Astrocyte (in vitro differentiated cells and primary cell): ENCODE results near the gene SETD1B. TPM values are rescaled to one million over a fixed set of nuclear protein-coding genes. Genes with fewer than 3 reads are reported as not detected.

Source experiments
- DNase-seq: peaks from one replicate; pipeline ENCODE4 v3.0.0-alpha.2; 2010; ENCODE audit warnings: low read depth
- FAIRE-seq: peaks from 2 replicates; lab custom pipeline; 2011; peaks lifted over from hg19 to GRCh38; lab: Jason Lieb, UNC
- H2AFZ ChIP-seq: 2 replicates; pipeline ENCODE4 v1.6.0; 2012; ENCODE audit warnings: low read depth, low read length, inconsistent platforms
- H3K27ac ChIP-seq: 2 replicates; pipeline ENCODE4 v1.5.1; 2011; ENCODE audit warnings: low read depth, low read length, inconsistent platforms
- H3K27me3 ChIP-seq: 2 replicates; pipeline ENCODE4 v1.6.0; 2011; ENCODE audit warnings: low read length, inconsistent platforms; ENCODE audit not compliant: insufficient read depth
- H3K36me3 ChIP-seq: 2 replicates; pipeline ENCODE4 v1.5.1; 2011; ENCODE audit warnings: low read length, inconsistent platforms; ENCODE audit not compliant: insufficient read depth
- H3K4me1 ChIP-seq: 2 replicates; pipeline ENCODE4 v1.5.1; 2011; ENCODE audit warnings: low read length, inconsistent platforms; ENCODE audit not compliant: insufficient read depth
- H3K4me2 ChIP-seq: 2 replicates; pipeline ENCODE4 v1.6.0; 2012; ENCODE audit warnings: low read length, inconsistent platforms
- H3K4me3 ChIP-seq: 2 replicates; pipeline ENCODE4 v1.5.1; 2011; ENCODE audit warnings: low read depth, mild to moderate bottlenecking, low read length, inconsistent platforms; ENCODE audit not compliant: insufficient read depth
- H3K79me2 ChIP-seq: 2 replicates; pipeline ENCODE4 v1.6.0; 2012; ENCODE audit warnings: mild to moderate bottlenecking, low read length, inconsistent platforms; ENCODE audit not compliant: insufficient read depth
- H3K9ac ChIP-seq: 2 replicates; pipeline ENCODE4 v1.6.0; 2012; ENCODE audit warnings: mild to moderate bottlenecking, low read length, inconsistent platforms
- H3K9me3 ChIP-seq: 2 replicates; pipeline ENCODE4 v1.5.1; 2012; ENCODE audit warnings: low read depth, mild to moderate bottlenecking, low read length, inconsistent platforms; ENCODE audit not compliant: insufficient read depth
- H4K20me1 ChIP-seq: 2 replicates; pipeline ENCODE4 v1.6.0; 2012; ENCODE audit warnings: low read length, inconsistent platforms; ENCODE audit not compliant: insufficient read depth
- H3K27ac Mint-ChIP-seq: one replicate; pipeline ENCODE4 v1.8.0; 2021; ENCODE audit warnings: mild to moderate bottlenecking, mixed read lengths; ENCODE audit not compliant: unreplicated experiment
- H3K27me3 Mint-ChIP-seq: one replicate; pipeline ENCODE4 v1.8.0; 2021; ENCODE audit warnings: low read depth, mixed read lengths; ENCODE audit not compliant: unreplicated experiment
- H3K36me3 Mint-ChIP-seq: one replicate; pipeline ENCODE4 v1.8.0; 2021; ENCODE audit warnings: low read depth, mixed read lengths; ENCODE audit not compliant: unreplicated experiment
- H3K4me1 Mint-ChIP-seq: one replicate; pipeline ENCODE4 v1.8.0; 2021; ENCODE audit warnings: low read depth, mixed read lengths; ENCODE audit not compliant: unreplicated experiment
- H3K4me3 Mint-ChIP-seq: one replicate; pipeline ENCODE4 v1.8.0; 2021; ENCODE audit warnings: mild to moderate bottlenecking, moderate library complexity, mixed read lengths; ENCODE audit not compliant: unreplicated experiment
- H3K9me3 Mint-ChIP-seq: one replicate; pipeline ENCODE4 v1.8.0; 2021; ENCODE audit warnings: mild to moderate bottlenecking, mixed read lengths; ENCODE audit not compliant: unreplicated experiment
- EZH2 ChIP-seq: IDR thresholded peaks from 2 replicates; pipeline ENCODE4 v1.6.1; 2012; ENCODE audit warnings: mild to moderate bottlenecking, low read length, inconsistent platforms; ENCODE audit not compliant: insufficient read depth
- total RNA-seq: library from RNA; stranded (reverse); gene quantifications from 2 replicates; pipeline ENCODE4 v1.2.1, GENCODE V29; 2021
- TF ChIP-seq, protein P1 (sequence below): IDR thresholded peaks from 2 replicates; pipeline ENCODE4 v1.5.1; 2011; ENCODE audit warnings: low read depth, mild to moderate bottlenecking, inconsistent platforms, low read length, moderate library complexity; ENCODE audit not compliant: insufficient read depth

Gene SETD1B
- total RNA-seq, 1 donor from 2014 or later, result 24.0 TPM

DNA sequence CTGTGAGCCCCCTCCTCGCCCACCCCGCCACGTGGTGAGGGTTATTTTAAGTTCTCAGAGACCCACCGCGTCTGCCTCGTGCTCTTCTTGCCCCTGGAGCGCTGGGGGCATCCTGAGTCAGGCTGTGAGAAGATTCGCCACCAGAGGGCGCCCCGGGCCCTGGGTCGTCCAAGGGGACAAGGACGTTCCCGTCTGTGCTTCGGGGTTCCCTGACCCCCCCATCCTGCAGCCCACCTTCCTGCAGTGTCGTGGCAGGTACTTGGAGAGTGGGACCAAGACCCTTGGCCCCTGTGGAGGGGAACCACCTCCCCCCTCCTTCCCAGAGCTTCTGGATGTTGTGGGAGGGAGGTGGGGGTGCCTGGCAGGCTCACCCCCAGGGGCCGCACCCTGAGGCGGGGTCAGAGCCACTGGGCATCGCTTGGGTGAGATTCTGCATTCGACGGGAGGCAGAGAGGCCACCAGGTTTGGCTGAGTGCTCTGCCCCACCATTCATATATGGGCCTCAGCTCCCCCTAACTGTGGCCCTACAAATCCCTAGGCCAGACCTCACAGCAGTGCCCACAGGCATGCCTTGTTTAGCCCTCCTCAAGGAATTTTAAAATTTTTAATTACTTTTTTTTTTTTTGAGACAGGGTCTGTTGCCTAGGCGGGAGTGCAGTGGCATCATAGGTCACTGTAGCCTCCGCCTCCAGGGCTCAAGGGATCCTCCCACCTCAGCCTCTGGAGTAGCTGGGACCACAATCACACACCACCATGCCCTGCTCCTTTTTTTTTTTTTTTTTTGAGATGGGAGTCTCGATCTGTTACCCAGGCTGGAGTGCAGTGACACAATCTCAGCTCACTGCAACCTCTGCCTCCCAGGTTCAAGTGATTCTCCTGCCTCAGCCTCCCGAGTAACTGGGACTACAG lies 27.4 kb upstream of the SETD1B start:
- FAIRE-seq (no peak), DNase-seq (no peak)
- no peak overlapping the region for H3K4me2 ChIP-seq
- Mint-ChIP-seq H3K4me1 (peaks cover 20% of the 10 kb centered on the region), H3K9me3 (no peaks in the 10 kb centered on the region), H3K4me3 (no peak overlapping the region), H3K27ac (no peak overlapping the region), H3K36me3 (no peaks in the 10 kb centered on the region), H3K27me3 (no peaks in the 10 kb centered on the region)
- H3K79me2 ChIP-seq, result no peaks in the 10 kb centered on the region
- H3K27me3 ChIP-seq, result no peaks in the 10 kb centered on the region
- no peaks in the 10 kb centered on the region for H3K9me3 ChIP-seq
- no peak overlapping the region for H3K4me3 ChIP-seq
- H3K4me1 ChIP-seq, result peaks cover 2% of the 10 kb centered on the region
- peaks cover 4% of the 10 kb centered on the region for H3K36me3 ChIP-seq
- H3K9ac ChIP-seq, result no peak overlapping the region
- no peaks in the 10 kb centered on the region for H4K20me1 ChIP-seq
- H2AFZ ChIP-seq, result no peak overlapping the region
- H3K27ac ChIP-seq, result no peak overlapping the region
- TF ChIP-seq EZH2, result no peak
- TF ChIP-seq, protein P1, sequence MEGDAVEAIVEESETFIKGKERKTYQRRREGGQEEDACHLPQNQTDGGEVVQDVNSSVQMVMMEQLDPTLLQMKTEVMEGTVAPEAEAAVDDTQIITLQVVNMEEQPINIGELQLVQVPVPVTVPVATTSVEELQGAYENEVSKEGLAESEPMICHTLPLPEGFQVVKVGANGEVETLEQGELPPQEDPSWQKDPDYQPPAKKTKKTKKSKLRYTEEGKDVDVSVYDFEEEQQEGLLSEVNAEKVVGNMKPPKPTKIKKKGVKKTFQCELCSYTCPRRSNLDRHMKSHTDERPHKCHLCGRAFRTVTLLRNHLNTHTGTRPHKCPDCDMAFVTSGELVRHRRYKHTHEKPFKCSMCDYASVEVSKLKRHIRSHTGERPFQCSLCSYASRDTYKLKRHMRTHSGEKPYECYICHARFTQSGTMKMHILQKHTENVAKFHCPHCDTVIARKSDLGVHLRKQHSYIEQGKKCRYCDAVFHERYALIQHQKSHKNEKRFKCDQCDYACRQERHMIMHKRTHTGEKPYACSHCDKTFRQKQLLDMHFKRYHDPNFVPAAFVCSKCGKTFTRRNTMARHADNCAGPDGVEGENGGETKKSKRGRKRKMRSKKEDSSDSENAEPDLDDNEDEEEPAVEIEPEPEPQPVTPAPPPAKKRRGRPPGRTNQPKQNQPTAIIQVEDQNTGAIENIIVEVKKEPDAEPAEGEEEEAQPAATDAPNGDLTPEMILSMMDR, result peak; percentile 56

DNA sequence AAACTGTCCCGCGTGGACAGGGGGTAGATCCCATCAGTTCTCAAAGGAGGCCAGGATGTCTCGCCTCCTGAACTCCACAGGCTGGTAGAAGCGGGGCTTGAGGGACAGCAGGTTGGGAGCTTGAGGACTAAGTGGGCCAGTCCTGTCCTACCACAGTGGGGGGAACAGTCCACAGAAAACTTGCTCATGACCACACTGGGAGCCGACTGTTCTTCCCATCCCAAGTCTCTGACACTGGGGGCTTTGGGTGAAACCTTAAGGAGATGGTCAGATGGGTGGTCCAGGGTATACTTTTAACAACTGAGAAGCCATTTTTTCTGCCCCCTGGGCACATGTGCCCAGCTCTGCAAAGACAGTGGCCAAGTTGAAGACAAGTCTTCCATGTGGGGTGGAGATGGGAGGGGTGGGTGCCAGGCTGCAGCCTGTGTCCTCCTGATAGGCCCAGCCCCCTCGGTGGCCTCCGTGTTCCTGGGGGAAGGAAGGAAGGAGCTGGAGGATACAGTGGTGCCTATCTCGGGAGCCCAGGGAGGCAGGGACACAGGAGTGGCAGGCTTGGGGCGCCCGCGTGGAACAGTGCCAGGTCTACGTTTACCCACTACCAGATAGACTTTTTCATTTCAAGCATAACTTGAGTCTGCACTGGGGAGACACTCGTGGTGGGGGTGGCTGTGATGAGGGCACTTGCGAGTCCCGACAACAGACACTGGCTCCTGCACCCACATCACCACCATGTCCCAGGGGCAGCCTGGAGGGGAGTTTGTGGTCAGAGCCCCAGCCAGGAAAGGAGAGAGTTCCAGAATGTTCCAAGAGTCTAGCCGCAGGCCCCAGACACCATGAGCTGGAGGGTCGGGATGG lies 25.0 kb upstream of the SETD1B start:
- H4K20me1 ChIP-seq, result peaks cover 5% of the 10 kb centered on the region
- peaks cover 6% of the 10 kb centered on the region for H3K36me3 Mint-ChIP-seq
- peak overlapping the region; percentile 62 for H3K27ac Mint-ChIP-seq
- H3K4me3 Mint-ChIP-seq, result no peak overlapping the region
- no peaks in the 10 kb centered on the region for H3K27me3 Mint-ChIP-seq
- no peaks in the 10 kb centered on the region for H3K9me3 ChIP-seq
- peaks cover 4% of the 10 kb centered on the region for H3K36me3 ChIP-seq
- H3K9ac ChIP-seq, result no peak overlapping the region
- no peaks in the 10 kb centered on the region for H3K27me3 ChIP-seq
- FAIRE-seq (no peak), DNase-seq (no peak)
- H3K4me3 ChIP-seq, result no peak overlapping the region
- no peaks in the 10 kb centered on the region for H3K9me3 Mint-ChIP-seq
- H3K4me2 ChIP-seq, result no peak overlapping the region
- TF ChIP-seq, protein P1, result no peak
- no peak for TF ChIP-seq EZH2
- no peak overlapping the region for H2AFZ ChIP-seq
- H3K4me1 Mint-ChIP-seq, result peaks cover 28% of the 10 kb centered on the region
- H3K79me2 ChIP-seq, result no peaks in the 10 kb centered on the region
- peaks cover 16% of the 10 kb centered on the region for H3K4me1 ChIP-seq
- H3K27ac ChIP-seq, result no peak overlapping the region
